GM19468 (cell line): ENCODE data around the gene PAPPA.

Experiments used
- ATAC-seq: cut with Tn5 transposase; IDR thresholded peaks from one replicate; pipeline ENCODE4 v1.9.1; 2021; ENCODE audit warnings: mild to moderate bottlenecking, moderate library complexity, moderate number of reproducible peaks; ENCODE audit not compliant: unreplicated experiment; ENCODE audit errors: extremely low read depth

Gene PAPPA

GRCh38 chr9:116151199-116151598 lies 2.4 kb upstream of the PAPPA start:
- ATAC-seq, result no peak

DNA sequence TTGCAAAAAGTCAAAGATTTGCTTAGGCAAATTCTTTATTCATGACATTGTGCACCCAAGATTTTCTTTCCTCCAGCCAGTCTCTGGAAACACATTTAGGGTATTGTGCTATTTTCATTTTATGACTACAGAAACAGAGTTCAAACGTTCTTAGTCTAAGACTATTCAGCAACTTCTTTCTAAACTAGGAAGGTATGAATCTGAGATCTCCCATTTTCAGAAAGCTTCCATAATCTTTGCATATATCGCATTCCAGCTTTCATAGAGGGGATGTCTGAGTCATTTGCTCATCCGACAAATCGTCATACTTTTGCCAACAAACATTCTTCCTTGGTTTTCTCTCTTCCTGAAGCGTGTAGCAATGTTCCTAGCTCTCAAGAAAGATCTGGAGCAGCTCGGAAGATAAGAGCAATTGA lies 1.6 kb upstream of the PAPPA start:
- ATAC-seq, result no peak

GRCh38 chr9:116152390-116152789 lies 1.2 kb upstream of the PAPPA start:
- no peak for ATAC-seq

- ATAC-seq, result no peak
Measured at GRCh38 chr9:116152941-116153764, 438 bp upstream of the PAPPA start.

GRCh38 chr9:116154334-116154975 lies 864 bp downstream of the PAPPA start:
- ATAC-seq, result no peak

DNA sequence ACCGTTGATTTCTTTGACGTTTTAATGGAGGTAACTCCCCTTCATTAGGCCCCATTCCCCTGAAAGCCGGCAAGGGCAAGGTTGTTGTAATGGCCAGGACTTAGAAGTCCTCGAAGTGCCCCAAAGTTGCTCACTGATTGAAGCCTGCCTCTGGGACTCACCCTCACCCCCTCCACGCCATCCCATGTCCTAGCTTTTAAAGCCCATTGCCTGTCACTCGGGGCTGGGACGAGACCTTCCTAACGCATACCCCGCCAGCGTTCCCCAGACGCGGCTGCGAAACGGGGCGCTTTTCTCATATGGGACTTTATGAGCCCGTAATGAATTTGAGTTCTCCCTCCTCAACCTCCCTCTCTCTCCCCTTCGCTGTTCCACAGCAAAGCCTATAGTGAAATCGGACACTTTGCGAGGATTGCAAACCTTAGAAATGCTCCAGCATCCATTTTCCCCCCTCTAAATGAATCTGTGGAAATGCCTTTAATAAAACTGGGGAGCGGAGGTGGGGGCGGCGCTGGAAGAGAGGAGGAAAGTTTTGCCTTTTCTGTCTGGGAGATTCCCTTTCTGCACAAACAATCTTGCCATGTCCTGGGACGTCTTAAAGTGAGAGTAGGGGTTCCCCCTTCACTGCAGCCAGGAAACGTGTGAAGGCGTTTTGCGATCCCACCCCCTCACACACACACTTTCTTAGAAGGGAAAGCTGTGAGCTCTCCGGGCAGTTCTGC lies 1.5 kb downstream of the PAPPA start:
- ATAC-seq, result no peak

DNA sequence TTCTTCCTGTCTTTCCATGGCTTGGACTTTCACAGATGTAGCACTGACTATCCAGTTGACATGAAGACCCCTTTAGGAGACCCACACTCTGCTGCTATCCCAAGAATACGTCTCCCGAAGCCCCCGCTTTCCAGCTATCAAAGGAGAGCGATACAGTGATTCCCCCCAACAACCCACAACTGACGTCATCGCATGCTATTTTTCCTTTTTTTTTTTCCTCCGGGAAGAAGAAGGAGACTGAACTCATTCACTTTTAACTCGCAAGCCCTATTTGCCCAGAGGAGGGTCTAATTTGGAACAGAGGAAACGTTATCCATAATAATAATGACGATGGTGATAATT lies 2.1 kb downstream of the PAPPA start:
- ATAC-seq, result no peak

GRCh38 chr9:116156621-116157314 lies 3.2 kb downstream of the PAPPA start:
- ATAC-seq, result no peak

- ATAC-seq, result no peak
Measured at GRCh38 chr9:116157436-116158138, 4.0 kb downstream of the PAPPA start.

DNA sequence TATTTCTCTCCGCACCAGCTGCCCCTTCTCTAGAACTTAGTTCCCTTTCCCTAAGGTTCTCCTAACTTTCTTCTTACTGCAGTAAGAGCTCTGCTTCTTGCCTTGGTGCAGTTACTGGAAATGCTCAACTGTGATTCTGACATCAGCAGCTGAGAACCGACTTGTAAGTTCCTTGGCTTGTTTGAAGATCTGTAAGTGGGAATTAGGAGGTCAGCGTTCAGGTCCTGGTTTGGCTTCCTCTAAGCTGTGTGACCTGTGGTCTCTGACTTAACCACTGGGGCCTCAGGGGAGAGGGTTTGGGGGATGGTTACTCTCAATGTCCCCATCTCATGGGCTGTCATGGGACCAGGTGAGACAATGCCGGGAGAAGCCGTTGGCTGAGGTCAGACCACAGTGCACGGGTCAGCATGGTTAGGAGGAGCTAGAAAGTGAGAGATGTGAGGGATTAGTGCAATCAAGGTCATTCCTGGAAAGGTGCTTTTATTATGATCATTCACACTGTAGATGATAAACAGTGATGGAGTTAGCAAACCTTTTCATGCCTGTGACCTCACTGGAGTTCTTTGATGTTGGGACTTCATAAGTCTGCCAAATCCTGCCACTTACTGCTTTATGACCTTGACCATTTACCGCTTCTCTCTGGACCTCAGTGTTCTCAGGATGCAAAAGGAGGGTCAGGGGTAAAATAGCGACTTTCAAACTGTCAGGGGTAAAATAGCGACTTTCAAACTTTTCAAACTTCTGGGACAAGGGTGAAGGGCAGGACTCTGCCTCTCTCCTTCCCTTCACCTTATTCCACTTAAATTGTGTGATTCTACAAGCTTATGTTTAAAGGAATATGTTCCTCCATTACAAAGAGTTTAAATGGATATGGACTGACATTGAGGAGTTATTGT lies 7.3 kb downstream of the PAPPA start:
- ATAC-seq, result no peak

DNA sequence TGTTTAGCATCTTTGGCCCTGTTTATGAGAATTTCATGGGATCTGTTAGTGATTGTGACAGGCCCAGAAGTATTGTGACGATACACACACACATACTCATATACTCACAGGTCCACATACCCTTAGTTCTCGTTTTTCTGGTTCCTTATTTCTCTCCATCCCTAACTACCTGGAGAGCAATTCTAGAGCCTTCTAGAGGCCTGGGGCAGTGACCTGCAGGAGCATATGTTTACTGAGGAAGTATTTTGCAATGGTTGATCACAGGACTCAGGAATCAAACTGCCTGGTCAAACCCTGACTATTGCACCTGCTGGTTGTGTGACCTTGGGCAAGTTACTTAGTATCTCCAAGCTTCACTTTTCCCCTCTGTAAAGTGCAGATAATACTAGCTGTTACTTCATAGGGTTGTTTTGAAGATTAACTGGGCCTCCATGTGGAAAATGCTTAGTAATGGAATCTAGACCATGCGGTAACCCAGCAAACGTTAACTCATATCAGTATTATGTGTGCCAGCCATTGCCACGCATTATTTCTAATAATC lies 8.7 kb downstream of the PAPPA start:
- no peak for ATAC-seq

DNA sequence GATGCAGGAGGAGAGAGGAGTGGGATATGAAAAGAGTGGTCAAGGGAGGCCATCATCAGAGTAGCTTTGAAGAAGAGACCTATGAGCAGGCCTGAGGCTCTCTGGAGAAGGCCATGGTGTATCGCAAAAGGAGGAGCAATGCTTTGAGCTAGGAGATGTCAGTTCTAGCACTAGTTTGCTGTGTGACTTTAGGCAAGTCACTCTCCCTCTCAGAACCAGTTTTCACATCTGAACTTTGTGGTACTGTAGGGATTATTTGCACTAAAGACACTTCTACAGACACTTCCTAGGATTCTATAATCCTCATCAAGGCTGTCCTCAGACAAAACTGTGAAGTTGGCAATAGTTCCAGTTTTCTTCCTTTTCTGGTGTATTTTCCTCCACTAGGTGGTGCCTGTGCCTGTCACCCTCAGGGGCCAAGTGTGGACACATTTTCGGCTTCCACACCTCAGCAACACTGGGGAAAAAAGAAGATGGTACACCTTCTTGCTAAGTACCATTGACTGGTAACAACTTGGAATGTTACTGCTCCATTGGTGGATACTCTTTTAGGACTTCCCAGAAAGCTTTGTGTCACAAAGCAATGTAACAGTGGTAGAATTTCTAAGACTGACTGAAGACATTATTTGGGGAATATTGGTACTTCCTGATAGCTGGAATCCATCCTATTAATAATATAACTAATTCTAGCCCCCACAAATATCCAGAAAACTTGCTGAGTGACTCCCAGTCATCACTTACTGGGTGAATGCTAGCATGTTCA lies 9.9 kb downstream of the PAPPA start:
- ATAC-seq, result no peak

GRCh38 chr9:116165912-116166311 lies 12.3 kb downstream of the PAPPA start:
- ATAC-seq, result no peak

- no peak for ATAC-seq
Measured at GRCh38 chr9:116166713-116167112, 13.1 kb downstream of the PAPPA start.

DNA sequence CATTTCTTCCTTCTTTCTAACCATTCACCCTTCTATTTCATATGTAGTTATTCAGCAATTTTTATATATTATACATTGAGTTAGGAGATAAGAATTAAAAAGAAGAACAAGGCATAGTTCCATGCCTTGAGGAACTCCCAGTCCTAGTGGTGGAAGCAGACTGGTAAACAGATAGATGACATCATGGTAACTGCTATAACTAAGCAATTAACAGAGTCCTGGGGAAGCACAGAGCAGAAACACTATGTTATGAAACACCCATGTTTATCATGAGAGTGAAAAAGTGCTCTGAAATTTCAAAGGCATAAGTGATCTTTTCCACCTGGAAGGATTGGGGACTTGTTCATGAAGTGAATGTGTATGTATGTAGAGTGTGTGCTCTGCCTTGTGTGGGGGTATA lies 14.6 kb downstream of the PAPPA start:
- no peak for ATAC-seq

DNA sequence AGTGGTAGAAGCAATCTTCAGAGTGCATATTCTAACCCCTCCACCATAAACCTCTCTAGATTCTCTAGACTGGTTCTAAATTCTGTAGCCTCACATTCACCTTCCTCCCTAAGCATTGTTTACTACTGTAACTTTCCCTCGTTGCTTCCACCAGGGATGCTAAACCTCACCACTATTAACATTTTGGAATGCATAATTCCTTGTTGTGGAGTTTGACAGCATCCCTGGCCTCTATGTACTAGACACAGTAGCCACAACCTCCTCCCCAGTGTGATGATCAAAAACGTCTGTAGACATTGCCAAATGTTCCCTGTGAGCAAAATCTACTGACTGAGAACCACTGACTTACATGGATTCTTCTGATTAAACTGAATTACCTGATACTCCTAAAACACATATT lies 18.6 kb downstream of the PAPPA start:
- ATAC-seq, result no peak

DNA sequence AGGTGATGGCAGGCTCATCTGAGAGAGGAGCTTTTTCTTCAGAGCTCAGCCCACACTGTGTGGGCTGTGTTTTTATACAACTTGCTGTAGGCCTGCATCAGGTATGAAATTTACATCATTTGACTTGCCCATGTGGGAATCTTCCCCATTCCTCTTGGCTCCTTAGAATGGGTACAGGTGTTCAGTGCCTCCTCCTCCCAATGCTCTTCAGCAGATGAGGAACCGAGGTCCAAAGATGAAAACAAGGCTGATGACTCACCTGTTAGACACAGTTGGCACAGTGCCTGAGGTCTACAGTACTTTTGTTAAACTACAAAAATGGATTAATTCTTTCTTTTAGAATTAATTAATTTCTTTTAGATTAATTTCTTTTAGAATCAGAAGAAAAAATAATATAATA lies 20.8 kb downstream of the PAPPA start:
- ATAC-seq, result no peak

- no peak for ATAC-seq
Measured at GRCh38 chr9:116175614-116176013, 22.0 kb downstream of the PAPPA start.
